GM23248 (cell line): ENCODE results near the gene ANKRD12. TPM values are rescaled to one million over a fixed set of nuclear protein-coding genes. Genes with fewer than 3 reads are reported as not detected.

ENCODE experiments used
- DNase-seq: peaks from one replicate; pipeline ENCODE4 v3.0.0-alpha.2; 2015
- H2AFZ ChIP-seq: fragments of 200-600 bp; sonication (generic); 2 replicates; pipeline ENCODE4 v1.6.1; 2016; ENCODE audit warnings: antibody characterized with exemption
- H3F3A ChIP-seq: fragments of 200-600 bp; sonication (generic); 2 replicates; pipeline ENCODE4 v1.6.1; 2016; ENCODE audit warnings: mild to moderate bottlenecking, antibody characterized with exemption, mixed run types; ENCODE audit not compliant: insufficient read depth
- H3K27ac ChIP-seq: fragments of 200-600 bp; sonication (generic); 2 replicates; pipeline ENCODE4 v1.5.1; 2016; ENCODE audit warnings: mild to moderate bottlenecking
- H3K27me3 ChIP-seq: fragments of 200-600 bp; sonication (generic); replicated peaks from 2 replicates; pipeline ENCODE4 v1.6.1; 2016; ENCODE audit warnings: mild to moderate bottlenecking; ENCODE audit not compliant: insufficient read depth
- H3K36me3 ChIP-seq: fragments of 200-600 bp; sonication (generic); 2 replicates; pipeline ENCODE4 v1.6.1; 2016; ENCODE audit warnings: low read depth, mild to moderate bottlenecking
- H3K4me1 ChIP-seq: fragments of 200-600 bp; sonication (generic); 2 replicates; pipeline ENCODE4 v1.6.1; 2016; ENCODE audit warnings: mild to moderate bottlenecking; ENCODE audit not compliant: insufficient read depth
- H3K4me2 ChIP-seq: fragments of 200-600 bp; sonication (generic); one replicate; pipeline ENCODE4 v1.6.1; 2016; ENCODE audit warnings: mild to moderate bottlenecking; ENCODE audit not compliant: unreplicated experiment
- H3K4me3 ChIP-seq: fragments of 200-600 bp; sonication (generic); 2 replicates; pipeline ENCODE4 v1.5.1; 2016; ENCODE audit warnings: mild to moderate bottlenecking
- H3K79me2 ChIP-seq: fragments of 200-600 bp; sonication (generic); 2 replicates; pipeline ENCODE4 v1.6.1; 2016; ENCODE audit warnings: mild to moderate bottlenecking; ENCODE audit not compliant: insufficient read depth
- H3K9ac ChIP-seq: fragments of 200-600 bp; sonication (generic); 2 replicates; pipeline ENCODE4 v1.6.1; 2016; ENCODE audit warnings: mild to moderate bottlenecking
- H3K9me2 ChIP-seq: fragments of 200-600 bp; sonication (generic); 2 replicates; pipeline ENCODE4 v1.6.1; 2016; ENCODE audit warnings: mixed run types, mild to moderate bottlenecking, moderate library complexity; ENCODE audit not compliant: insufficient read depth
- H3K9me3 ChIP-seq: fragments of 200-600 bp; sonication (generic); one replicate; pipeline ENCODE4 v1.6.1; 2017; ENCODE audit warnings: low read depth
- H4K20me1 ChIP-seq: fragments of 200-600 bp; sonication (generic); 2 replicates; pipeline ENCODE4 v1.6.0; 2016; ENCODE audit not compliant: insufficient read depth
- EZH2 ChIP-seq: fragments of 200-600 bp; sonication (generic); IDR thresholded peaks from 2 replicates; pipeline ENCODE4 v1.6.1; 2018; ENCODE audit warnings: antibody characterized with exemption, mild to moderate bottlenecking; ENCODE audit not compliant: insufficient read depth, poor library complexity, severe bottlenecking
- EZH2phosphoT487 ChIP-seq: fragments of 200-600 bp; sonication (generic); IDR thresholded peaks from 2 replicates; pipeline ENCODE4 v1.6.1; 2018; ENCODE audit warnings: antibody characterized with exemption, moderate library complexity, mild to moderate bottlenecking, low read depth; ENCODE audit not compliant: insufficient read depth
- WGBS, 2 experiments: methylation state at CpG; one replicate each; pipeline ENCODE4 v1.1.6; 2015 to 2017; ENCODE audit warnings: low lambda C conversion rate in 2 of 2, low coverage in 1 of 2; ENCODE audit errors: missing lambda C conversion rate in 2 of 2; 5-methylcytosine and 5-hydroxymethylcytosine counted together
- in situ Hi-C: fragments of 300-500 bp; cut with MboI; formaldehyde crosslinking; loops from 2 replicates; pipeline ENCODE4 v1.15.0; 2020
- polyA plus RNA-seq: library from polyadenylated mRNA; unstranded; fragments of >200 nt; fragmentation: Nextera tagmentation; extraction: Ambion mirVana; gene quantifications from 2 replicates; pipeline ENCODE4 v1.2.1, GENCODE V29; 2016
- total RNA-seq: library from RNA; depleted of rRNA; stranded (reverse); fragments of >200 nt; shearing (Covaris generic); gene quantifications from 2 replicates; pipeline ENCODE4 v1.2.3, GENCODE V29; 2014

ANKRD12 gene
- total and polyA plus RNA-seq, 2 experiments from 2014 or later: 16.5 to 34.8 TPM

DNA sequence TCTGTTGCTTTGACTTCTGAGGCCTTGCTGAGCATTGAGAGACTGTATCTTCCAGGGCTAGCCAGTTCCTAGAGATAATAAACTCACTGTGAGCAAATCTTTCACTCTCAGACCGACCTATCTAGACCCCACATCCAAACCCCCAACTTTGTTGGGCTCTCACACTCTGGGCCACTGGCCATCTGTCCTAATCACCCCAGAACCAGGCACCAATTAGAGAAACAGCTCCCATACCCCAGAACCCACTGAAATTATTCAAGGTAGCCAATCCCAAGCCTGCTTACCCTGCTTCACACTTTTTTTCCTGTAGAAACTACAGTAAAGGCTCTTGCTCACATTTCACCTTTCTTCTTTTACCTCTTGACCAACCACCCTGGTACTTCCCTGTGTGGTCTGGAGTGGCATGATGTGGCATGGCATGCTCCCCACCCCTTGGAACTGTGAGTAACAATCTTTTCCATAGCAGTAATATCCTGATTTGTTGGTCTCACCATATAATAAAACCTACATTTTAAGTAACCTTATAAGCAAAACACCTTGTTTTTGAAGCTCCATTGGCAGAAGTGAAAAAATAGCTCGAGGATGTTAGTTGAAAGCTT is 55.2 kb downstream of the ANKRD12 start:
- H3K9me2 ChIP-seq: no peaks in the 10 kb centered on the region
- H3K4me1 ChIP-seq: no peaks in the 10 kb centered on the region
- no peak overlapping the region for H3K9ac ChIP-seq

DNA sequence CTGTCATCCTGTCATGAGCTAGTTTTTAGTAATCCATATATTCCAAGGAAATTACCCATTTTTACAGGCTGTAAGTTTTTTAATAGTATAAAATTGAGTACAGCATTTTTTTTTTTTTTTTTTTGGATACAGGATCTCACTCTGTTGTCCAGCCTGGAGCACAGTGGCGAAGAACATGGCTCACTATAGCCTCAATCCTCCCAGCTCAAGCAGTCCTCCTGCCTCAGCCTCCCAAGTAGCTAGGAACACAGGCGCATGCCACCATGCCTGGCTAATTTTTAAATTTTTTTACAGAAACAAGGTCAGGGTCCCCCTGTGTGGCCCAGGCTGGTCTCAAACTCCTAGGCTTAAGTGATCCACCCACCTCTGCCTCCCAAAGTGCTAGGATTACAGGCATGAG is 56.5 kb downstream of the ANKRD12 start:
- Histone ChIP-seq H3K4me3 (no peak overlapping the region), H3K27ac (no peak overlapping the region), H3K79me2 (peaks cover 67% of the 10 kb centered on the region), H3K4me2 (no peak overlapping the region), H3K27me3 (no peaks in the 10 kb centered on the region), H3F3A (no peaks in the 10 kb centered on the region), H3K9ac (no peak overlapping the region), H3K4me1 (no peaks in the 10 kb centered on the region), H3K9me2 (no peaks in the 10 kb centered on the region), H3K36me3 (peaks cover 22% of the 10 kb centered on the region; the same call in 1 of the 2 replicates), H4K20me1 (no peaks in the 10 kb centered on the region), H2AFZ (no peak overlapping the region), H3K9me3 (no peaks in the 10 kb centered on the region)
- 100% methylated on average over 2 of the region's 2 CpGs for WGBS, 2 experiments
- DNase-seq: no peak
- TF ChIP-seq EZH2phosphoT487: no peak
- no peak for TF ChIP-seq EZH2
- in situ Hi-C loops: no loop called here

More for the DNA sequence above, 55.2 kb downstream of the ANKRD12 start:
- Histone ChIP-seq H3K36me3 (peaks cover 20% of the 10 kb centered on the region; the same call in 1 of the 2 replicates), H3F3A (no peaks in the 10 kb centered on the region), H3K27me3 (no peaks in the 10 kb centered on the region), H2AFZ (no peak overlapping the region), H3K4me3 (no peak overlapping the region), H3K9me3 (no peaks in the 10 kb centered on the region), H4K20me1 (no peaks in the 10 kb centered on the region), H3K27ac (no peak overlapping the region), H3K79me2 (peaks cover 78% of the 10 kb centered on the region), H3K4me2 (no peak overlapping the region)
- in situ Hi-C loops: no loop called here
- TF ChIP-seq EZH2phosphoT487 (no peak), EZH2 (no peak)
- 76 to 79% methylated on average over 2 of the region's 2 CpGs for WGBS, 2 experiments
- no peak for DNase-seq

DNA sequence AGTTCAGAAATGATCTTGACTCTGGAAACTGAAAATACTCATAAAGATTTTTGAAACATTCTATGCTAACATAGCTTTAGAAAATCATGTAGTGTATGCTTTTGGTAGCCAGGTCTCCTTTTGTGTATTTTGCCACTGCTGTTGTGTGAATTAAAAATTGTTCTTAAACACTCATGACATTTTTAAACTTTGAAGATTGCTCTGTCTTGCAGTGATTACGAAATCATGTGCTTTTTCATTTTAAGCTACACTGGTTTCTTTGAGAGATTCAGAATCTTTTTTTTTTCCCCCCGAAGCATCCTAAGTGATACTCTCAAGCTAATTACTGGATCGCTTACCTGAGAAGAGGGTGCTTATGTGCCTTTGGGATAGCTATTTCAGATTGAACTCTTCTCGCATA is 60.0 kb downstream of the ANKRD12 start:
- 97 to 98% methylated on average over 4 of the region's 4 CpGs for WGBS, 2 experiments
- peaks cover 22% of the 10 kb centered on the region; the same call in 1 of the 2 replicates for H3K36me3 ChIP-seq
- no peak for DNase-seq
- H3K9ac ChIP-seq: no peak overlapping the region
- H2AFZ ChIP-seq: no peak overlapping the region
- H3K79me2 ChIP-seq: peaks cover 65% of the 10 kb centered on the region
- in situ Hi-C loops: no loop called here
- no peak for TF ChIP-seq EZH2
- no peaks in the 10 kb centered on the region for H3K9me2 ChIP-seq
- no peaks in the 10 kb centered on the region for H3K27me3 ChIP-seq
- no peak overlapping the region for H3K4me3 ChIP-seq
- H4K20me1 ChIP-seq: no peaks in the 10 kb centered on the region
- no peak overlapping the region for H3K27ac ChIP-seq
- no peak overlapping the region for H3K4me2 ChIP-seq
- H3K9me3 ChIP-seq: no peaks in the 10 kb centered on the region
- no peaks in the 10 kb centered on the region for H3K4me1 ChIP-seq
- no peaks in the 10 kb centered on the region for H3F3A ChIP-seq

DNA sequence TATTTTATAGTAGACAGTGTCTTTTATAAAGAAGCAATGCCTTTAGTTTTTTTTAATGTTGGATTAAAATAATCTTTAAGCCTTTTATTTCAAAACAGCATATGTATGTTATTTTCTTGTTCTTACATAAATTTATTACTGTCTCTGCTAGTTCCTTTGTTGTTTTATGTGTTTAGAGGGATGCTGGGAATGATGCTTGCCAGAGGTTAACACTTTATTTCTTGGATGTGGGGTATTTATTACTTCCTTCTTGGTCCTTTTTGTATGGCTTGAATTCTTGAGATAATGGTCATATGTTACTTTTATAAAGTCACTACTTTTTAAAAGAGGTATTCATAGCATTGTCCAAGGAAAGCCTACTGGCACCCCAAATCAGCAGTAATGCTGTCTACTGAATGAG is 63.1 kb downstream of the ANKRD12 start:
- no peak for DNase-seq
- H3K79me2 ChIP-seq: peaks cover 59% of the 10 kb centered on the region
- H2AFZ ChIP-seq: no peak overlapping the region
- H3K4me1 ChIP-seq: no peaks in the 10 kb centered on the region
- H3K4me2 ChIP-seq: no peak overlapping the region
- no peaks in the 10 kb centered on the region for H3K9me2 ChIP-seq
- H3K36me3 ChIP-seq: peaks cover 17% of the 10 kb centered on the region
- TF ChIP-seq EZH2 (no peak), EZH2phosphoT487 (no peak)
- no peaks in the 10 kb centered on the region for H3K27me3 ChIP-seq
- no peaks in the 10 kb centered on the region for H3F3A ChIP-seq
- H4K20me1 ChIP-seq: no peaks in the 10 kb centered on the region
- no peak overlapping the region for H3K4me3 ChIP-seq
- no peak overlapping the region for H3K27ac ChIP-seq
- H3K9me3 ChIP-seq: no peaks in the 10 kb centered on the region
- no peak overlapping the region for H3K9ac ChIP-seq
- in situ Hi-C loops: no loop called here

DNA sequence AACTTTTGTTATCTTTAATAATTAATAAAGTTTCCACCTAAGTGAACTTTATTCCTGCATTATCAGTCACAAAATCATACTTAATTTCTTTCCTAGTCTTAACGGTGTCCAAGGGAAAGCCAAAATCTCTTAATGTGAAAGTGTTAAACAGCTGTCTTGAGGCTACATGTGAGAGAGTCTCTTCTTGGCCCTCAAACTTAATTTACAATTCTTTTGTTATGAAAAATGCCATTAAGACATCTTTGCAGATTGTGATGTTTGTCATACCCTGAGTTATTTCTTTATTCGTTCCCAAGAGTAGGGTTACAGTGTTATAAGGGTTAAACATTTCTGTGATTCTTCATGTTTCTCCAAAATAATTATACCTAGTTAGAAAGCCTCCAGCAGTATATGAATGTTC is 64.6 kb downstream of the ANKRD12 start:
- H3K4me3 ChIP-seq: no peak overlapping the region
- no peaks in the 10 kb centered on the region for H3F3A ChIP-seq
- H3K9ac ChIP-seq: no peak overlapping the region
- no peaks in the 10 kb centered on the region for H3K4me1 ChIP-seq
- TF ChIP-seq EZH2phosphoT487: no peak
- no peak for TF ChIP-seq EZH2
- no peak overlapping the region for H3K4me2 ChIP-seq
- no peak for DNase-seq
- H4K20me1 ChIP-seq: no peaks in the 10 kb centered on the region
- peaks cover 9% of the 10 kb centered on the region for H3K36me3 ChIP-seq
- H3K27ac ChIP-seq: no peak overlapping the region
- in situ Hi-C loops: no loop called here
- H3K27me3 ChIP-seq: no peaks in the 10 kb centered on the region
- no peaks in the 10 kb centered on the region for H3K9me3 ChIP-seq
- H3K9me2 ChIP-seq: no peaks in the 10 kb centered on the region
- H2AFZ ChIP-seq: no peak overlapping the region
- WGBS, 2 experiments: 67 to 72% methylated on average over 2 of the region's 2 CpGs
- H3K79me2 ChIP-seq: peaks cover 55% of the 10 kb centered on the region
